Astrocyte of the cerebellum (primary cell): ENCODE measurements around the gene WASF1.
A peak's percentile ranks its signal among the peaks of the same experiment; 100 is the strongest.

Experiments
- DNase-seq: peaks from one replicate; pipeline ENCODE4 v3.0.0-alpha.2; 2011; ENCODE audit warnings: low read depth
- H3K4me3 ChIP-seq: 2 replicates; pipeline ENCODE4 v1.5.1; 2011; ENCODE audit warnings: mild to moderate bottlenecking, low read depth, low read length, moderate library complexity
- CTCF ChIP-seq: IDR thresholded peaks from 2 replicates; pipeline ENCODE4 v1.5.1; 2012; ENCODE audit warnings: low read length, low read depth, moderate library complexity, mild to moderate bottlenecking; ENCODE audit errors: missing control alignments
- in situ Hi-C: cut with HindIII; loops from 2 replicates; pipeline ENCODE4 v1.10.0; 2017; ENCODE audit warnings: low sequenced_read_pairs

WASF1 gene

DNA sequence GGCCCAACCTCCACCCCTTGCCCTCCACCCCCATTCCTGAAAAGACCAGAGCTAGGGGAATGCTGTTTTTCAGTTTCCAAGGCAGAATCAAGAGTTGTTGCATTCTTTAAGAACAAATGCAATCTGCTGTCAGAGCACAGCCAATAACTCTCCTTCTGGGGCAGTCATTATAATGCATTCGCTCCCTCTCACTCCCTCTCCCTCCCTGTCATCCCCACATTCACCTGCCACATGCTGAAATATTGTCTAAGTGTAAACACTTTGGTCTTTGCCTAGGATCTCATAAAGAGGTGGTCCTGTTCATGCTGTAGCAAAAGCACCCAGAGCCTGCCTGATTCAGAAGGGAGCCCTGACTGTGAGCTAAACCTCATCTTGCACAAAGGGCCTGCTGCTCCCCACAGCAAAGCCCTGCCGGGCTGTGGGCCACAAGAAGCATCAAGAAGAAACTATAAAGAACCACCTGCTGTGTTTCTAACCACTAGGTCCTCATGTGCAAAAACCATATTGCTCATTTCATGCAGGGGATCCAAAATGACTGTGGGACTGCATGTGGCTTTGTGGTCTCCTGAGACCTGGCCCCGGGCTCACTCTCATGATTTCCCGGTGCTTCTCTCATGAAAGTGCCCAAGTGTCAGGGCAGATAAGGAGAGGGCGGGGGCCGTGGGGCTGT is 115.7 kb downstream of the WASF1 start:
- in situ Hi-C loops, result loop anchor here (25.0 kb wide), 1 partner anchor 351 kb away; no protein-coding TSS in a partner anchor
- no peak for TF ChIP-seq CTCF

GRCh38 chr6:110055387-110055735 is 124.1 kb downstream of the WASF1 start:
- in situ Hi-C loops, result loop anchor here (25.0 kb wide), 1 partner anchor 343 kb away; no protein-coding TSS in a partner anchor
- no peak for TF ChIP-seq CTCF

More for the DNA sequence above, 115.7 kb downstream of the WASF1 start:
- no peak overlapping the region for H3K4me3 ChIP-seq
- DNase-seq, result peak; percentile 24

GRCh38 chr6:110054664-110055386 is 124.6 kb downstream of the WASF1 start:
- in situ Hi-C loops, result loop anchor here (25.0 kb wide), 1 partner anchor 343 kb away; no protein-coding TSS in a partner anchor
- H3K4me3 ChIP-seq, result no peak overlapping the region
- TF ChIP-seq CTCF, result no peak
- DNase-seq, result no peak

More at GRCh38 chr6:110055387-110055735, 124.1 kb downstream of the WASF1 start:
- no peak overlapping the region for H3K4me3 ChIP-seq
- no peak for DNase-seq

GRCh38 chr6:110053395-110054240 is 125.9 kb downstream of the WASF1 start:
- no peak overlapping the region for H3K4me3 ChIP-seq
- DNase-seq, result peak; percentile 41
- TF ChIP-seq CTCF, result peak; percentile 80
- in situ Hi-C loops, result loop anchor here (25.0 kb wide), 1 partner anchor 341 kb away; no protein-coding TSS in a partner anchor

DNA sequence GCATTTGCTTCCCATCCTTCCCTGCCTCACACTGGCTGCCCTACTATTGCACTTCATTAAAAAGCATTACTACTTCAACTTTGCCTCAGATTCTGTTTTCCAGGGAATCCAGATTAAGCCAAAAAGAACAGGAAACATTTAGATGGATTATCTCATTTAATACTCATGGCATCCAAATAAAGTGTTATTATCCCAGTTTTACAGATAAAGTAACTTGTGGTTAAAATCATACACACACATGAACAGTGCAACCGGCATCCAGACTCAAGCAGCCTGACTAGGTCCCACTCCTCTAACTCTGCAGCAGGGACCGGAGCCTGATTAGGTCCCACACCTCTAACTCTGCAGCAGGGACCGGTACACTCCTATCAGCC is 129.0 kb downstream of the WASF1 start:
- DNase-seq, result no peak
- no peak overlapping the region for H3K4me3 ChIP-seq
- in situ Hi-C loops, result loop anchor here (25.0 kb wide), 1 partner anchor 338 kb away; no protein-coding TSS in a partner anchor
- no peak for TF ChIP-seq CTCF
